ENCODE data around the gene UACA. TPM values are rescaled to one million over a fixed set of nuclear protein-coding genes. Genes with fewer than 3 reads are reported as not detected.

Gene UACA
- total and polyA plus RNA-seq, 2 experiments from 2014 or later = 21.5 to 35.8 TPM

GRCh38 chr15:70669966-70670658 is 93.2 kb downstream of the UACA start (continued):
- TF ChIP-seq ZNF114 (CRISPR knock-in tag; IDR thresholded peaks at IDR 0.05) = no peak
- no peak for TF ChIP-seq JUNB (IDR thresholded peaks at IDR 0.05; ENCODE audit: unreplicated experiment)
- no peak for TF ChIP-seq POLR2AphosphoS5 (IDR thresholded peaks at IDR 0.05; ENCODE audit: low read depth)
- TF ChIP-seq REST (IDR thresholded peaks at IDR 0.05; ENCODE audit: unreplicated experiment) = no peak

GRCh38 chr15:70669006-70669602 is 94.3 kb downstream of the UACA start:
- Histone ChIP-seq H3K4me1 (ENCODE audit: insufficient read depth) (peaks cover 61% of the 10 kb centered on the region), H3K9me2 (ENCODE audit: insufficient read depth) (no peaks in the 10 kb centered on the region), H3K27ac (ENCODE audit: low read depth) (no peak overlapping the region), H3F3A (replicated peaks; ENCODE audit: low read depth) (no peaks in the 10 kb centered on the region), H3K27me3 (ENCODE audit: insufficient read depth) (no peaks in the 10 kb centered on the region), H3K79me2 (replicated peaks; ENCODE audit: insufficient read depth) (no peaks in the 10 kb centered on the region), H3K4me3 (peak overlapping the region; percentile 4; the same call in 1 of the 2 replicates), H3K36me3 (ENCODE audit: insufficient read depth) (no peaks in the 10 kb centered on the region), H2AFZ (no peak overlapping the region), H4K20me1 (replicated peaks; ENCODE audit: insufficient read depth) (no peaks in the 10 kb centered on the region), H3K4me2 (peak overlapping the region; percentile 37)
- Mint-ChIP-seq H3K4me3 (no peak overlapping the region), H3K27ac (no peak overlapping the region), H3K9me3 (no peaks in the 10 kb centered on the region), H3K36me3 (ENCODE audit: low read depth) (no peaks in the 10 kb centered on the region), H3K4me1 (peaks cover 12% of the 10 kb centered on the region; the same call in 2 of the 3 replicates), H3K27me3 (ENCODE audit: insufficient read depth, low read depth, poor library complexity) (no peaks in the 10 kb centered on the region)
- TF ChIP-seq ETS1 (IDR thresholded peaks at IDR 0.05) (no peak), ZNF114 (CRISPR knock-in tag; IDR thresholded peaks at IDR 0.05) (no peak), EZH2phosphoT487 (IDR thresholded peaks at IDR 0.05; ENCODE audit: unreplicated experiment) (no peak), REST (IDR thresholded peaks at IDR 0.05; ENCODE audit: unreplicated experiment) (no peak), EZH2 (IDR thresholded peaks at IDR 0.05; ENCODE audit: low read depth, unreplicated experiment) (no peak), NANOG (IDR thresholded peaks at IDR 0.05; ENCODE audit: borderline replicate concordance) (no peak), ZNF331 (CRISPR knock-in tag; IDR thresholded peaks at IDR 0.05; ENCODE audit: low read depth) (no peak)
- ATAC-seq (no peak), DNase-seq (ENCODE audit: low spot score) (no peak)

All from GM23338 (cell line).